Stimulated activated memory B cell treated with anti-CD40 and anti-IgM and Interleukin-4, amounts not matched to agents 10 μg/mL and 1 μg/mL and 100 μg/mL, for 72 hours (primary cell): ENCODE data around the gene TLCD2.
"Not testable (repeated sequence)": the region's sequence is repeated elsewhere in the genome, so short reads cannot be mapped to it uniquely, and the experiment has no call there.

Source experiments
- ATAC-seq: fragments of 150-1000 bp; cut with Tn5 transposase; 2 replicates; pipeline ENCODE4 v1.10.0; 2021
- H3K27ac Mint-ChIP-seq: one replicate; pipeline ENCODE4 v1.8.0; 2022; ENCODE audit warnings: mild to moderate bottlenecking, mixed read lengths
- H3K27me3 Mint-ChIP-seq: one replicate; pipeline ENCODE4 v1.8.0; 2022; ENCODE audit warnings: mixed read lengths
- H3K36me3 Mint-ChIP-seq: one replicate; pipeline ENCODE4 v1.8.0; 2022; ENCODE audit warnings: mixed read lengths
- H3K4me1 Mint-ChIP-seq: one replicate; pipeline ENCODE4 v1.8.0; 2022; ENCODE audit warnings: mixed read lengths
- H3K4me3 Mint-ChIP-seq: one replicate; pipeline ENCODE4 v1.8.0; 2022; ENCODE audit warnings: mild to moderate bottlenecking, moderate library complexity, mixed read lengths
- H3K9me3 Mint-ChIP-seq: one replicate; pipeline ENCODE4 v1.8.0; 2022; ENCODE audit warnings: mixed read lengths

Gene TLCD2

DNA sequence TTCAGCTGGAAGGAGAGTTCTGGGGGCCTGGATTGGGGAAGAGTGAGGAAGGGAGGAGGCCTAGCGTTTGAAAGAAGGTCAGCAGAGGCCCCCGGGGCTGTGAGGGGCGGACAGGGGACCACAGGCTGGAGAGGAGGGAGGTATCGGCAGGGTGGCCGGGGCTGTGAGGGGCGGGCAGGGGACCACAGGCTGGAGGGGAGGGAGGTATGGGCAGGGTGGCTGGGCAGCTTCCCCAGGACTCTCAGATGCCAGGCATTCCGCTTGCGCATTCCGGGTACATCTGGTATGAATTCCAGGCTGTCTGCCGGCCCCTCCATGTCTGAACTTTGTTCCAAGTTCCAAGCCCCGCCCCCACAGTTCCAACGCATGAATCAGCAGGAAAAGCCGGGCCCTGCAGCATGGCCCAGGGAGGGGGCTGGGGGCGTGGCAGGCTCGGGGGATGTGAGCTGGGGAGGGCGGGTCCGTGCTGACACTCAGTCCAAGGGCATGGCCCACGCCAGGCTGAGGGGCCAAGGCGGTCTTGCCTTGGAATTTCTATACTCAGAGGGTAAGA is 4.3 kb upstream of the TLCD2 start:
- H3K4me3 Mint-ChIP-seq = peak overlapping the region; percentile 99
- H3K27me3 Mint-ChIP-seq = peaks cover 49% of the 10 kb centered on the region
- H3K36me3 Mint-ChIP-seq = peaks cover 45% of the 10 kb centered on the region
- no peak for ATAC-seq
- peak overlapping the region; percentile 75 for H3K27ac Mint-ChIP-seq
- H3K4me1 Mint-ChIP-seq = peaks cover 53% of the 10 kb centered on the region
- H3K9me3 Mint-ChIP-seq = no peaks in the 10 kb centered on the region

DNA sequence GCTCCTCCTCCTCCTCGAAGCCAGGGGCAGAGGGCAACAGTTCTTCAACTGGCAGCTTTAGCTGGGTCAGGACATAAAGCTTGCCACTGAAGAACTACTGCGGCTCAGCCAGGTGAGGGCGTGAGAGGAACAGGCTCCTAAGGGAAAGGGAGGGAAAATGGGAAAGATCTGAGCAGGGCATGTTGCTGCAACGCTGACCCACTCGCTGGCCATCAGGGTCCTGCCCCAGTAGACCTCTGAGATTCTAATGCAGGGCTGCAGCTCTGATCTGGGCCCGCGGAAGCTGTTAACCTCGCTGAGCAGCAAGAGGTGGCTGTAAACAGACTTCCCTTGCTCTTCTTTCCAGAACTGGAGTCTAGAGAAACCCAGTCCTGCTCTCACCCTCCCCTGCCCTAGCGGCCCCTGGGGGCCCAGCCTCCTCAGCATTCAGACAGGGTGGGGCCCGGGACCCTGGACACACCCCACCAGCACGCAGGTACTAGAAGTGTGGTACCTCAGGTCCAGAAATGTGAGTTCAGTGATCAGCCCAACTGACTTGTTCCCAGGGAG is 3.8 kb upstream of the TLCD2 start:
- H3K9me3 Mint-ChIP-seq = no peaks in the 10 kb centered on the region
- no peak for ATAC-seq
- H3K4me1 Mint-ChIP-seq = peaks cover 53% of the 10 kb centered on the region
- peak overlapping the region; percentile 75 for H3K27ac Mint-ChIP-seq
- peaks cover 45% of the 10 kb centered on the region for H3K36me3 Mint-ChIP-seq
- H3K27me3 Mint-ChIP-seq = peaks cover 52% of the 10 kb centered on the region
- H3K4me3 Mint-ChIP-seq = peak overlapping the region; percentile 82

DNA sequence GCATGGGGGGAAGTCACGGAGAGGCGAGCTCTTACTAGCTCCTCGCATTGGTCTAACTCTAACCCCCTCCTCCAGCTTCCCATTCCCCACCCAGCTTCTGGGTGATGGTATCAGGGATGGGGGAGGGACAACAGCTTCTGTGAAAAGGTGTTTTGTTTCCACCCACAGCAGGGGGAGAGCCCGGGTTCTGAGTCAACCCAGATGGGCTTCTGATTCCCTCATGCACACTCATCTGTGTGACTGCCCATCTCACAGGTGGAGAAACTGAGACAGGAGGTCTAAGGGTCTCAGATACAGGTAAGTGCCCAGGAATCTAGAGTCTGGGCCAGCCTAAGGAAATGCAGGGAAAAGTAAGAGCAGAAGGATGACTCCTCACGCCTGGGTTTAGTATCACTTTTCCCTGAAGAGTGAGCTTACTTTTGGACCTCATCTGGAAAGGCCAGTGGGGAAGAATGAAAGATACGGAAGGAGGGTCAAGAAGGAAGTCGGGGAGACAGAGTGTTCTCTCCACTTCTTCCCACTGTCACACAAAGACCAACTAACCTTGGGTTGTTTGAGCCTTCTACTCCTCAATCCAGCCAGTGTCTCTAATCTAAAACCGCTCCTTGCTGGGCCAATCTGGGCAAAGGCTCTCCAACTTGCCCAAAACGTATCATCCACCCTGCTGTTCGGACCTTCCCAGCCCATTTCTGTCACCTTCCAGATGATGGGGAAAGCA is 3.1 kb upstream of the TLCD2 start:
- Mint-ChIP-seq H3K4me1 (peaks cover 51% of the 10 kb centered on the region), H3K9me3 (no peaks in the 10 kb centered on the region), H3K4me3 (no peak overlapping the region), H3K27ac (peak overlapping the region; percentile 75), H3K36me3 (peaks cover 45% of the 10 kb centered on the region), H3K27me3 (peaks cover 58% of the 10 kb centered on the region)
- no peak for ATAC-seq

DNA sequence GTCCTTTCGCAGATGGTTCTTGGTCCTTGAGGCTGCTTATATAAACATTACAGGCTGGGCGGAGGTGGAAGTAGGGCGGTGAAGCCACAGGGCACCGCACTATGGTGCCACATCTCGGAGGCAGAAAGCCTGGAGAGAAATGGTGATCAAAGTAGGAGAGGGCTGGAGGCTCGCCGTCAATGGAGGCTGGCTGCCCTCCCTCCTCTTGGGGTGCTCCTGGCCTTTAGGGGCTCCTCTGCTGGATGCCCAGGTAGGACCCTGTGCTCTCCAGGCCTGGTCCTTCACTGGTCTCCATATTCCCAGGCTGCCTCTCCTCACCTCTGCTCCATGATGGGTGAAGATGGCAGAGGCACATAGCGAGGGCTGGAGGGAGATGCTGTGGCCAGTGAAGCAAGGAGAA is 2.1 kb upstream of the TLCD2 start:
- no peaks in the 10 kb centered on the region for H3K9me3 Mint-ChIP-seq
- no peak overlapping the region for H3K4me3 Mint-ChIP-seq

DNA sequence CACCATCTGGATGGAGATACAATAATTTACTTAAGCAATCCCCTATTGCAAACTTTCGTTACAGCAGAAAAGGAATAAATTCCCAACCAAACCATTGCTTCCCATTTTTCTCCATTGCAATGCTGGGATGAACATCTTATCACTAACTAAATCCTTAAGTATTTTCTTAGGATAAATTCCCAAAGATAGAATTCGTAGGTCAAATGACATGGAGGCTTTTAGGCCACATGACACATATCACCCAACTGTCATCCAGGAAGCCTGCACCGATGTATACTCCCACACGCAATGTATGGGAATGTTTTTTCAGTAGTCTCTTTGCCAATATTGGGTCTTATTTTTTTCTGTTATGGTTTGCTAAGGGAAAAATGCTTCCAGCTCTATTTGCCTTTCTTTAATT is 1.6 kb upstream of the TLCD2 start:
- ATAC-seq = no peak
- H3K4me1 Mint-ChIP-seq = peaks cover 36% of the 10 kb centered on the region
- peaks cover 45% of the 10 kb centered on the region for H3K36me3 Mint-ChIP-seq
- no peak overlapping the region for H3K27ac Mint-ChIP-seq
- H3K27me3 Mint-ChIP-seq = peaks cover 71% of the 10 kb centered on the region
- H3K9me3 Mint-ChIP-seq = no peaks in the 10 kb centered on the region
- no peak overlapping the region for H3K4me3 Mint-ChIP-seq

More for the DNA sequence above, 2.1 kb upstream of the TLCD2 start:
- ATAC-seq = no peak
- no peak overlapping the region for H3K27ac Mint-ChIP-seq
- H3K4me1 Mint-ChIP-seq = peaks cover 41% of the 10 kb centered on the region
- H3K36me3 Mint-ChIP-seq = peaks cover 45% of the 10 kb centered on the region
- H3K27me3 Mint-ChIP-seq = peaks cover 69% of the 10 kb centered on the region

DNA sequence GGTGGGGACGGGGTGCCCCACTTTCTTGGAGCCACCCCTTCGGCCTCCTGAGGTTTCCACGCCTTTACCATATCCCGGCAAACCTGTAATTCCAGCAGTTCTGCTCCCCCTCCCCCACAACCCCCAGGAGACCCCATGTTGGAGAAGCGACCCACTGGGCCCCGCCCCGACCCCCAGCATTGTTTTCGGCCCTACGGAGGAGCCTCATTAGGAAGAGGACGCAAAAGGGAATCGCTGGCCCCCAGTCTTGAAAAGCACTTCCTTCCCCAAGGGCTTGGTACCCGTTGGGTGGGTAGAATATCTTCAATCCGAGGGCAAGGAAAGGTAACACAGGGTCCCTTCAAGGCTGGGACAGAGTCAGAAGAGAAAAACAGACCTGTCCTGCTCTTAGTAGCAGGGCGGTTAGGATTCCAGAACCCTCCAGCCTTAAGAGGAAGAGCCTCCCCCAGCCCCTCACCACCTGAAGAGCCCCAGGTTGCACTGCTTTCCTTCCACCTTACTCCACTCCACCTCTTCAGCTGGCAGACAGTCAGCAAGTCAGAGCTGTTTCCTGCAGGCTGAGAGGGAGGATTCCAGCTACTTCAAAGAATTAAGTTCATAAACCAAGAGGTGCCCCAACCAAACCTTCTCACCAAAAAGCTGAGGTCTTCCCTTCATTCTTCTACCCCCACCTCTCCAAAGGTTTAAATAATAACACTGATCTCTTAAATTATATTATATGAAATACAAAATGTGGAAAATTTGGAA is 803 bp upstream of the TLCD2 start:
- Mint-ChIP-seq H3K9me3 (no peaks in the 10 kb centered on the region), H3K4me3 (peak overlapping the region; percentile 60), H3K4me1 (peaks cover 31% of the 10 kb centered on the region), H3K27me3 (peaks cover 71% of the 10 kb centered on the region), H3K27ac (no peak overlapping the region), H3K36me3 (peaks cover 45% of the 10 kb centered on the region)
- ATAC-seq = no peak

DNA sequence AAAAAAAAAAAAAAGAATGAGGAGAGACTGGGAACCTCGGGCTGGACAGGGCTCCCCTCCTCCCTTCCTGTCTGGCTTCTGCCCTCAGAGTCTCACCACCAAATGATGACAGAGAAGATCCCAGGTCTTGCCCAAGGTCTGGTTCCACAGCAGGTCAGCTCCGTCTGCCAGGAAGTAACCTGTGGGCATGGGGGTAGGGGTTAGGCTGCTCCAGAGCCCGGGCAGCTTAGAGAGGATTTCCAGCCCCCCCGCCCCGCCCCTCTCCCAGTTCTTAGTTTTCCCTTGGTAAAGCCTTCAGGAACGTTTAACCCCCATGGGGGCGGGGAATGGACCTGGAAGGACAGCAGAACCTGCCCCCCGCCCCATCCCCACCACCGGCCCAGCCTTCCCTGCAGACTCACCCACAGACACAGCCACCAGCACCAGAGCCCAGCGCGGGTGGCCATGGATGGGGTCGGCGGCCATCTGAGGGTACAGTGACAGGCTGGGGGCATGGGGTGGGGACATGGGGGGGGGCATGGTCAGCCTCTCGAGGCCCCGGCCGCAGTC is 700 bp downstream of the TLCD2 start:
- Mint-ChIP-seq H3K36me3 (peaks cover 39% of the 10 kb centered on the region), H3K27me3 (peaks cover 77% of the 10 kb centered on the region), H3K27ac (no peak overlapping the region), H3K9me3 (no peaks in the 10 kb centered on the region), H3K4me3 (no peak overlapping the region), H3K4me1 (peaks cover 20% of the 10 kb centered on the region)
- no peak for ATAC-seq

DNA sequence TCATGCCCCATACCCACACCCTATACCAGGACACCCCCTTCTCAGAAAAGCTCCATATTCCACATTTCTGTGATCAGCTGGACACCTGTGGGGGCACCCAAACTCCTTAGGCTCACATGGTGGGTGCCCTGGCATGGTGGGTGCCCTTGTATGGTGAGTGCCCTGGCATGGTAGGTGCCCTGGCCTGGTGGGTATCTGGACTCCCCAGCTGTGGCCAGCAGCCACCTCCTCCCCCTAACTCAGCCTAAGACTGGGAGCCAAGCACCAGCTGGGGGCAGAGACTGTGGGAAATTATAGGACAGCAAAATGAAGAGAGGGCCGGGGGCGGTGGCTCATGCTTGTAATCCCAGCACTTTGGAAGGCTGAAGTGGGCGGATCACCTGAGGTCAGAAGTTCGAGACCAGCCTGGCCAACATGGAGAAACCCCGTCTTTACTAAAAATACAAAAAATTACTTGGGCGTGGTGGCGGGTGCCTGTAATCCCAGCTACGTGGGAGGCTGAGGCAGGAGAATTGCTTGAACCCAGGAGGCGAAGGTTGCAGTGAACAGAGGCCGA is 1.3 kb downstream of the TLCD2 start:
- not testable (repeated sequence) for H3K4me3 Mint-ChIP-seq, ATAC-seq, H3K27ac Mint-ChIP-seq, H3K9me3 Mint-ChIP-seq
- peaks cover 33% of the 10 kb centered on the region for H3K36me3 Mint-ChIP-seq
- H3K4me1 Mint-ChIP-seq = peaks cover 13% of the 10 kb centered on the region
- H3K27me3 Mint-ChIP-seq = peaks cover 71% of the 10 kb centered on the region

DNA sequence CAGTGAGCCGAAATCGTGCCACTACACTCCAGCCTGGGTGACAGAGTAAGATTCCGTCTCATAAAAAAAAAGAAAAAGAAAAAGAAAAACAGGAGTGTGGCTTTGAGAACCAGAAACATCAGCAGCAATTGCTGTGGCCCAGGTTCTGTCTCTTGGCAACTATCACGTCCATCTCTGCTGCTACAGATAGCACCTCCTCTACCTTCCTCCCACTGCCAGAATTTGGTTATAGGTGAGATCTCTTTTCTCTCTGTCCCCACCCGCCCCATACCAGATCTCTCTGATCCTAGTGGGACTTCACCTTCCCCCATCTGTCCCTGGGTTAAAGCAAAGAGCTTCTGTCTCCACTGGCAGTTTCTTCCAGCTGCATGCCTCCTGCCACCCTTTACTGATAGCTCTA is 3.1 kb downstream of the TLCD2 start:
- H3K27ac Mint-ChIP-seq = no peak overlapping the region
- H3K4me1 Mint-ChIP-seq = peaks cover 8% of the 10 kb centered on the region
- peaks cover 56% of the 10 kb centered on the region for H3K27me3 Mint-ChIP-seq
- H3K9me3 Mint-ChIP-seq = no peaks in the 10 kb centered on the region
- no peak overlapping the region for H3K4me3 Mint-ChIP-seq
- H3K36me3 Mint-ChIP-seq = peaks cover 15% of the 10 kb centered on the region
- no peak for ATAC-seq

DNA sequence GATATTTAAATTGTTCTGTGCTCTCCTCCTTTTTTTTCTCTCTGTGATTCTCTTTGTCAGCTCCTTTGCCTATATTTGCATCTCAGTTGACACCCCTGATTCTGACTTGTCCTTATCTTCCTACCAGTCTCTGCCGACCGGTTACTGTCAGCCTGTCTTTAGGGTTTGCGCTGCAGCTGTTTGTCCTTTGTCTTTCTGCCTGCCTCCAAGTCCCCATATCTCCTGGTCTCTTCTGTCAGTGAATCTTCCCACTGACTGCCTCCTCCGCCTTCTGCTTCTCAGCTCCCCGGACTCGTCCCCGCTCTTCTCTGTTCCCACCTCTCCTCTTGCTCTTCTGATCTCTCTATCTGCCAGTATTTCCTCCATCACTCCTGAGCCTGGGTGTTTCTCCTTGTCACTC is 5.2 kb downstream of the TLCD2 start:
- Mint-ChIP-seq H3K4me3 (no peak overlapping the region), H3K27me3 (peaks cover 37% of the 10 kb centered on the region), H3K9me3 (no peaks in the 10 kb centered on the region), H3K27ac (no peak overlapping the region), H3K4me1 (no peaks in the 10 kb centered on the region), H3K36me3 (no peaks in the 10 kb centered on the region)
- no peak for ATAC-seq

DNA sequence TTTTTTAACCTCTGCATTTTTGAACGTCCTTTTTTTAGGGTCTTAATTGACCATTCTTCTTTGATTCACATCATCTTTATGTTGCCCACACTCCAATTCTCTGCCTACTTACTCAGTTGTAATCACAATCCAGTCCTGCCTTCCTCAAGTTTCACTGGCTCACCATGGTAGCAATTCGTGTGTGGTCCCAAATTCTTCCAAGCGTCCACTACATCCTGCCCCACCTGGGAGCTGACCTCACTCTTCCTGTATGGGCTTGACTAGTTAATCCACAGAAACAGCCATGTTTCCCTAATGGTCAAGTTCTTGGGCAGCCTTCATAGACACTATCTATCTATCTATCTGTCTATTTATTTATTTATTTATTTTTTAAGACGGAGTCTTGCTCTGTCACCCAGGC is 7.1 kb downstream of the TLCD2 start:
- no peak overlapping the region for H3K4me3 Mint-ChIP-seq
- peaks cover 25% of the 10 kb centered on the region for H3K27me3 Mint-ChIP-seq
- no peaks in the 10 kb centered on the region for H3K9me3 Mint-ChIP-seq
- ATAC-seq = no peak
- H3K4me1 Mint-ChIP-seq = no peaks in the 10 kb centered on the region
- H3K27ac Mint-ChIP-seq = no peak overlapping the region
- no peaks in the 10 kb centered on the region for H3K36me3 Mint-ChIP-seq

DNA sequence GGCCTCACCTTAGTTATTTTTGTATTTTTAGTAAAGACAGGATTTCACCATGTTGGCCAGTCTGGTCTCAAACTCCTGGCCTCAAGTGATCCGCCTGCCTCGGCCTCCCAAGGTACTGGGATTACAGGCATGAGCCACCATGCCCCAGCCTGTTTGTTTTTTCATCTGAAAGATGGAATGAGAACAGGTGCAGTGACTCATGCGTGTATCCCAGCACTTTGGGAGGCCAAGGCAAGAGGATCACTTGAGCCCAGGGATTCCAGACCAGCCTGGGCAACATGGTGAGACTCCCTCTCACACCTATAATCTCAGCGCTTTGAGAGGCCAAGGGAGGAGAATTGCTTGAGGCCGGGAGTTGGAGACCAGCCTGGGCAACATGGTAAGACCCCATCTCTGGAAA is 10.3 kb downstream of the TLCD2 start:
- not testable (repeated sequence) for H3K36me3 Mint-ChIP-seq, ATAC-seq, H3K4me3 Mint-ChIP-seq, H3K4me1 Mint-ChIP-seq, H3K27ac Mint-ChIP-seq, H3K9me3 Mint-ChIP-seq, H3K27me3 Mint-ChIP-seq

DNA sequence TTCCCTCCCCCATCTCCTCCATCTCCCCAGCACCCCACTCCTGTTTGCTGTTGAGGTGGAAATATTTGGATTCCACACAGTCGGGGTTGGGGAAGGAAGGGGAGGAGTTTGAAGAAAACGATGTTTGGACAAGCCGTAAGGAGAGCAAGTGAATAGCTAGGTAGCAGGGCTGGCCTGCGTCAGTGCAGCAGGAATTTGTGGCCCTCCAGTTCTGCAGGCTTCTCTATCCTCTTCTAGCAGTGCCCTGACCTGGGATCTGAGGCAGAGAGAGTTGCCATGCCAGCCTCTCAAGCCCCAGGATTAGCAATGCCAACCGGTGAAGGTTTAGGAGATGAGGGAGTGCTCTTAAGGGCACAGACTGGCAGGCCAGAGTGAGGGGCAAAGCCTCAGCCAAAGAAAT is 12.5 kb downstream of the TLCD2 start:
- Mint-ChIP-seq H3K4me1 (no peaks in the 10 kb centered on the region), H3K27me3 (peaks cover 12% of the 10 kb centered on the region), H3K36me3 (no peaks in the 10 kb centered on the region), H3K9me3 (no peaks in the 10 kb centered on the region), H3K27ac (no peak overlapping the region), H3K4me3 (no peak overlapping the region)
- no peak for ATAC-seq

DNA sequence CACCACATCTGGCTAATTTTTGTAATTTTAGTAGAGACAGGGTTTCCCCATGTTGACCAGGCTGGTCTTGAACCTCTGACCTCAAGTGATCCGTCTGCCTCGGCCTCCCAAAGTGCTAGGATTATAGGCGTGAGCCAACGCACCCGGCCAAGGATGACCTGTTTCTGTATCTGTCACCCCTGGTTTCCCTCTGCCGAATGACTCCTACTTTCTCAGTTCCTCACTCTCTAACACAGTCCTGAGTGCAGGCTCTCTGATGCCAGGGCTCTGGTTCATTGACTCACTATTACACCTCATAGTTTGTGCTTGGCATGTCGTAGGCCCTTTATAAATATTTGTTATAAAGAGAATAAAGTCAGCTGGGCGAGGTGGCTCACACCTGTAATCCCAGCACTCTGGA is 14.8 kb downstream of the TLCD2 start:
- no peak overlapping the region for H3K4me3 Mint-ChIP-seq
- ATAC-seq = peak; percentile 97
- no peaks in the 10 kb centered on the region for H3K9me3 Mint-ChIP-seq
- H3K4me1 Mint-ChIP-seq = no peaks in the 10 kb centered on the region
- peaks cover 23% of the 10 kb centered on the region for H3K27me3 Mint-ChIP-seq
- no peak overlapping the region for H3K27ac Mint-ChIP-seq
- H3K36me3 Mint-ChIP-seq = no peaks in the 10 kb centered on the region

DNA sequence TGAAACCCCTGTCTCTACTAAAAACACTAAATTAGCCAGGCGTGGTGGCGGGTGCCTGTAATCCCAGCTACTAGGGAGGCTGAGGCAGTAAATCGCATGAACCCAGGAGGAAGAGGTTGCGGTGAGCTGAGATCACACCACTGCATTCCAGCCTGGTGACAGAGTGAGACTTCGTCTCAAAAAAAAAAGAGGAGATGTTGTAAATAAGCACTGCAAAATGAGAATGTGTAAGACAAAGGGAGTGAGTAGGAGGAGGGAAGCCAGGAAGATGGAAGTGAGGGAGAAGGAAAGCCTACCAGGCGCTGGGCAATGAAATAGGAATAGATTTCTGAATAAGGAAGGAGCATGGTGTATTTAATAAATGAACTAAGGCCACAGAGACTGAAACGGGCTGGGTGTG is 16.8 kb downstream of the TLCD2 start:
- Mint-ChIP-seq H3K4me1 (no peaks in the 10 kb centered on the region), H3K36me3 (no peaks in the 10 kb centered on the region), H3K9me3 (no peaks in the 10 kb centered on the region), H3K27ac (no peak overlapping the region), H3K27me3 (peaks cover 23% of the 10 kb centered on the region), H3K4me3 (no peak overlapping the region)
- no peak for ATAC-seq
